LHCN-M2 (cell line): ENCODE measurements around the gene NOM1. TPM values are rescaled to one million over a fixed set of nuclear protein-coding genes. Genes with fewer than 3 reads are reported as not detected.

Experiments used
- DNase-seq: peaks from one replicate; pipeline ENCODE4 v3.0.0-alpha.2; 2012; ENCODE audit warnings: low read depth
- total RNA-seq: library from RNA; depleted of rRNA; stranded (reverse); fragments of >200 nt; gene quantifications from 2 replicates; pipeline ENCODE4 v1.2.3, GENCODE V29; 2014

Gene NOM1
- total RNA-seq, 1 experiment from 2014 or later, result 17.4 TPM

GRCh38 chr7:157003756-157004520 is 54.4 kb downstream of the NOM1 start:
- DNase-seq, result peak; percentile 31

GRCh38 chr7:157004521-157005455 is 55.3 kb downstream of the NOM1 start:
- no peak for DNase-seq

GRCh38 chr7:157005456-157006204 is 56.1 kb downstream of the NOM1 start:
- no peak for DNase-seq

GRCh38 chr7:157006205-157006747 is 56.8 kb downstream of the NOM1 start:
- no peak for DNase-seq

- no peak for DNase-seq
These were observed 57.4 kb downstream of the NOM1 start for GRCh38 chr7:157006829-157007469.

- no peak for DNase-seq
These were observed 58.1 kb downstream of the NOM1 start for GRCh38 chr7:157007470-157008066.

GRCh38 chr7:157008206-157009169 is 59.0 kb downstream of the NOM1 start:
- no peak for DNase-seq

- no peak for DNase-seq
These were observed 59.8 kb downstream of the NOM1 start for GRCh38 chr7:157009170-157009777.

GRCh38 chr7:157009778-157010587 is 60.5 kb downstream of the NOM1 start:
- no peak for DNase-seq

GRCh38 chr7:157010588-157011332 is 61.2 kb downstream of the NOM1 start, which contains the start of gene MNX1:
Gene MNX1, minus strand, starts transcription at chr7:157010663. Its CDS starts 313 bp downstream, at chr7:157010350.
- DNase-seq, result no peak

GRCh38 chr7:157011333-157012112 is 62.0 kb downstream of the NOM1 start:
- no peak for DNase-seq

GRCh38 chr7:157012113-157012547 is 62.6 kb downstream of the NOM1 start:
- no peak for DNase-seq

GRCh38 chr7:157013101-157013500 is 63.6 kb downstream of the NOM1 start:
- DNase-seq, result no peak

GRCh38 chr7:157013602-157014549 is 64.4 kb downstream of the NOM1 start:
- DNase-seq, result no peak
